ENCODE data around the gene GPR153. TPM values are rescaled to one million over a fixed set of nuclear protein-coding genes. Genes with fewer than 3 reads are reported as not detected.

The GPR153 gene
- total RNA-seq, 1 donor from 2014 or later: 25.0 TPM

GRCh38 chr1:6197746-6198427 is 63.0 kb downstream of the GPR153 start:
- H3K27ac Mint-ChIP-seq: peak overlapping the region; percentile 90
- peaks cover 18% of the 10 kb centered on the region for H3K36me3 Mint-ChIP-seq
- H3K27me3 Mint-ChIP-seq (ENCODE audit: low read depth): no peaks in the 10 kb centered on the region

More at GRCh38 chr1:6197746-6198427, 63.0 kb downstream of the GPR153 start:
- no peaks in the 10 kb centered on the region for H3K9me3 Mint-ChIP-seq
- peaks cover 31% of the 10 kb centered on the region for H3K4me1 Mint-ChIP-seq
- no peak for DNase-seq (ENCODE audit: low spot score in 2 of 2, unreplicated experiment in 2 of 2)
- TF ChIP-seq CTCF (IDR thresholded peaks at IDR 0.05; ENCODE audit: unreplicated experiment): no peak
- peak overlapping the region; percentile 83 for H3K4me3 Mint-ChIP-seq

Other genes starting within 250 kb of the GPR153 start
- gene KCNAB2, start 215.2 kb downstream of the GPR153 start, total RNA-seq: 10.7 to 12.7 TPM (median 10.8 TPM) in 3 replicates
- 4.8 to 4.9 TPM (median 4.9 TPM) in 3 replicates for gene CHD5, start 80.8 kb downstream of the GPR153 start, total RNA-seq
- gene RPL22, start 61.5 kb downstream of the GPR153 start, total RNA-seq: 411 to 435 TPM (median 426 TPM) in 3 replicates
- gene RNF207, start 55.0 kb downstream of the GPR153 start, total RNA-seq: 467 to 481 TPM (median 477 TPM) in 3 replicates
- gene ICMT, start 25.1 kb downstream of the GPR153 start, total RNA-seq: 35.1 to 39.8 TPM (median 39.3 TPM) in 3 replicates
- gene HES3, start 16.9 kb downstream of the GPR153 start, total RNA-seq: not detected in 3 replicates
- 17.4 to 21.3 TPM (median 20.3 TPM) in 3 replicates for gene ACOT7, start 132.7 kb upstream of the GPR153 start, total RNA-seq
- 0.90 to 1.1 TPM (median 0.98 TPM) in 3 replicates for gene HES2, start 158.8 kb upstream of the GPR153 start, total RNA-seq
- gene ESPN, start 163.7 kb upstream of the GPR153 start, total RNA-seq: 1.2 to 1.6 TPM (median 1.4 TPM) in 3 replicates
- gene TNFRSF25, start 205.1 kb upstream of the GPR153 start, total RNA-seq: 38.9 to 41.6 TPM (median 39.4 TPM) in 3 replicates
- 49.3 to 51.2 TPM (median 50.7 TPM) in 3 replicates for gene PLEKHG5, start 230.6 kb upstream of the GPR153 start, total RNA-seq